Right lobe of liver (tissue), 4 donors: ENCODE measurements around the gene NOL4L.

Experiments used
- POLR2A ChIP-seq: fragments of 450-650 bp; IDR thresholded peaks from one replicate; pipeline ENCODE4 v1.6.1; 2017; ENCODE audit warnings: antibody characterized with exemption, mild to moderate bottlenecking
- TF ChIP-seq, protein P1 (sequence below), 4 donors: fragments of 200-600 bp in 3 of 4; fragments of 450-650 bp in 1 of 4; IDR thresholded peaks; one replicate each; pipeline versions ENCODE4 v1.5.1 to v1.8.0; 2016 to 2022; ENCODE audit warnings: antibody characterized with exemption in 4 of 4, mild to moderate bottlenecking in 2 of 4
- donor health status: DM: no; HTN: no; CAD: no.
- donor health status: DM: no; HTN: no; CAD: no.
- donor health status: DM: no; HTN: yes; CAD: no.

DNA sequence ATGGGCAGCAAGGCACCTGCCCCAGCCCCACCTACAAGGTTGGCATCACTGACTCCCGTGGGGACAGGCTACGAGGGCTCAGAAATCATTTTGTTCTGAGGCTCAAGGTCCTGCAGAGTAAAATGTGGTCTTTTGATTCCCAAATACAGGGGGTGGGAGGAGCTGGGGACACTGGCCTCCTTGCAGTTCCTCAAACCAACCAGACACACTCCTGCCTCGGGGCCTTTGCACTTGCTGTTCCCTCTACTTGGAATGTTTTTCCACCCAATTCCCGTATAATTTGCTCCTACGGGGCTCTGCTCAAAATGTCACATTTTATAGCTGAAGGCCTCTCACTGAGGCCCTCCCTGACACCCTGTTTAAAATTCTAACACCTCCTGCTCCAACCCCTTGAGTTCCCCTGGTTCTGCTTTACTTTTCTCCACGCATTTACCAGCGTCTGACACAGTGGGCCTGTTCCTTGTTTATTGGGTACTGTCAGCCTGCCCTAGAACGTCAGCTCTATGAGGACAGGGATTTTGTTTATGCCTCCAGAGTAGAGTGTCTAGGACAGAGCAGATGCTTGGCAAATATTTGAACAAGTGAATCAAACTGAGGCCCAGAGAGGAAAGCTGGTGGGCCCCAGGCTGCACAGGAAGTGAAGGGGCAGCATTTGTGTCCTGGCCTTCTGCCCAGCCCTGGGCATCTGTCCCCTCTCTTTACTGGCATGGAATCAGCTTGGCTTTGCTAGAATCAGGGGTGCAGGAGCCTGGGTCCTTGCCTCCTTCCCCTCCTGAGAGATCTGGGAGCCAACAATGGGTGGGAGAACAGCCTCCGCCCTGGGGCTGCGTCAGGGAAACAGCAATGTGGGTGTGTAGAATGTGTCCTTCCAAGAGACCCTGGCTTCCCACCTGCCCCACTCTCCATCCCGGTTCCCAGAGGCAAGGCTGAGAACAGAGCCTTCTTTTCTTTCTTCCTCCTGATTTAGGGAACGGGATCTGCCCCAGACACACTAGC is 18.5 kb downstream of the NOL4L start:
- TF ChIP-seq, protein P1, sequence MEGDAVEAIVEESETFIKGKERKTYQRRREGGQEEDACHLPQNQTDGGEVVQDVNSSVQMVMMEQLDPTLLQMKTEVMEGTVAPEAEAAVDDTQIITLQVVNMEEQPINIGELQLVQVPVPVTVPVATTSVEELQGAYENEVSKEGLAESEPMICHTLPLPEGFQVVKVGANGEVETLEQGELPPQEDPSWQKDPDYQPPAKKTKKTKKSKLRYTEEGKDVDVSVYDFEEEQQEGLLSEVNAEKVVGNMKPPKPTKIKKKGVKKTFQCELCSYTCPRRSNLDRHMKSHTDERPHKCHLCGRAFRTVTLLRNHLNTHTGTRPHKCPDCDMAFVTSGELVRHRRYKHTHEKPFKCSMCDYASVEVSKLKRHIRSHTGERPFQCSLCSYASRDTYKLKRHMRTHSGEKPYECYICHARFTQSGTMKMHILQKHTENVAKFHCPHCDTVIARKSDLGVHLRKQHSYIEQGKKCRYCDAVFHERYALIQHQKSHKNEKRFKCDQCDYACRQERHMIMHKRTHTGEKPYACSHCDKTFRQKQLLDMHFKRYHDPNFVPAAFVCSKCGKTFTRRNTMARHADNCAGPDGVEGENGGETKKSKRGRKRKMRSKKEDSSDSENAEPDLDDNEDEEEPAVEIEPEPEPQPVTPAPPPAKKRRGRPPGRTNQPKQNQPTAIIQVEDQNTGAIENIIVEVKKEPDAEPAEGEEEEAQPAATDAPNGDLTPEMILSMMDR (IDR thresholded peaks at IDR 0.05), result no peak
- no peak for TF ChIP-seq POLR2A
